H1 (cell line): ENCODE results near the gene PTGDR2. TPM values are rescaled to one million over a fixed set of nuclear protein-coding genes. Genes with fewer than 3 reads are reported as not detected.

Experiments used
- CTCF ChIA-PET: fragments of 300-600 bp; sonication (Branson Sonifier 250); formaldehyde crosslinking; loops from one replicate; lab custom pipeline; 2021; ENCODE audit not compliant: partially characterized antibody; lab: Charles Lee
- POLR2A ChIA-PET: fragments of 300-600 bp; sonication (Branson Sonifier 250); formaldehyde crosslinking; loops from one replicate; lab custom pipeline; 2021; ENCODE audit warnings: inconsistent platforms; ENCODE audit not compliant: partially characterized antibody; lab: Charles Lee
- DNase-seq, 2 experiments: peaks; one replicate each; pipeline versions ENCODE4 v3.0.0 to v3.0.0-alpha.2; 2010 to 2022; ENCODE audit warnings: low spot score in 2 of 2, low read depth in 1 of 2, mixed read lengths in 1 of 2
- FAIRE-seq: peaks from 2 replicates; lab custom pipeline; 2011; peaks lifted over from hg19 to GRCh38; lab: Jason Lieb, UNC
- H2AFZ ChIP-seq: 2 replicates; pipeline ENCODE4 v1.8.1; 2012; ENCODE audit warnings: low read length, inconsistent platforms
- H2AK5ac ChIP-seq: 2 replicates; pipeline ENCODE4 v1.6.1; 2013; ENCODE audit warnings: low read depth, low read length
- H2BK120ac ChIP-seq: replicated peaks from 2 replicates; pipeline ENCODE3; 2013; ENCODE audit warnings: low read depth, low read length, inconsistent platforms
- H2BK12ac ChIP-seq: 2 replicates; pipeline ENCODE4 v1.6.1; 2013; ENCODE audit warnings: low read depth, low read length
- H2BK15ac ChIP-seq: 2 replicates; pipeline ENCODE4 v1.6.1; 2013; ENCODE audit warnings: low read length
- H2BK20ac ChIP-seq: 2 replicates; pipeline ENCODE4 v1.6.1; 2013; ENCODE audit warnings: low read length
- H2BK5ac ChIP-seq: 2 replicates; pipeline ENCODE4 v1.6.1; 2013; ENCODE audit warnings: low read depth, low read length
- H3K14ac ChIP-seq: 2 replicates; pipeline ENCODE4 v1.6.1; 2013; ENCODE audit warnings: inconsistent platforms; ENCODE audit not compliant: insufficient read length
- H3K18ac ChIP-seq: 2 replicates; pipeline ENCODE4 v1.6.1; 2013; ENCODE audit warnings: low read length; ENCODE audit errors: extremely low read depth
- H3K23ac ChIP-seq: 2 replicates; pipeline ENCODE4 v1.6.1; 2013; ENCODE audit warnings: inconsistent platforms; ENCODE audit not compliant: insufficient read length
- H3K23me2 ChIP-seq: 2 replicates; pipeline ENCODE4 v1.6.1; 2013; ENCODE audit warnings: low read depth, low read length
- H3K27ac ChIP-seq: 2 replicates; pipeline ENCODE4 v1.6.1; 2011; ENCODE audit warnings: low read depth, low read length, inconsistent platforms
- H3K27me3 ChIP-seq, 4 experiments: replicated peaks in 1 of 4; 1 replicate in 1 of 4; 2 replicates in 3 of 4; pipeline versions ENCODE4 v1.6.1 to v1.8.1; 2011 to 2013; ENCODE audit warnings: low read length in 3 of 4, mild to moderate bottlenecking in 3 of 4, inconsistent platforms in 2 of 4, mixed read lengths in 2 of 4, moderate library complexity in 1 of 4; ENCODE audit not compliant: control insufficient read depth in 3 of 4, insufficient read depth in 3 of 4; ENCODE audit errors: extremely low read depth in 1 of 4
- H3K36me3 ChIP-seq, 4 experiments: 2 replicates each; pipeline versions ENCODE4 v1.6.1 to v1.8.1; 2011 to 2013; ENCODE audit warnings: mild to moderate bottlenecking in 4 of 4, low read length in 3 of 4, moderate library complexity in 2 of 4, control low read depth in 1 of 4, inconsistent platforms in 1 of 4; ENCODE audit not compliant: insufficient read depth in 4 of 4, control insufficient read depth in 2 of 4
- H3K4ac ChIP-seq: replicated peaks from 2 replicates; pipeline ENCODE3; 2013; ENCODE audit warnings: low read length, low read depth, mixed read lengths, inconsistent platforms; ENCODE audit not compliant: insufficient read length
- H3K4me1 ChIP-seq, 4 experiments: replicated peaks in 1 of 4; 1 replicate in 1 of 4; 2 replicates in 3 of 4; pipeline versions ENCODE4 v1.6.1 to v1.8.1; 2011 to 2013; ENCODE audit warnings: low read length in 3 of 4, inconsistent platforms in 2 of 4, mixed read lengths in 1 of 4; ENCODE audit not compliant: insufficient read depth in 4 of 4, control insufficient read depth in 3 of 4
- H3K4me2 ChIP-seq, 2 experiments: 2 replicates each; pipeline versions ENCODE4 v1.6.1 to v1.8.1; 2011 to 2013; ENCODE audit warnings: low read depth in 2 of 2, low read length in 2 of 2, control low read depth in 1 of 2, inconsistent platforms in 1 of 2, mild to moderate bottlenecking in 1 of 2; ENCODE audit not compliant: insufficient read depth in 1 of 2
- H3K4me3 ChIP-seq, 4 experiments: fragments of 200-600, 300-600 bp in 1 of 4; sonication (generic), shearing (Covaris generic), sonication (Bioruptor Twin) in 1 of 4; 2 replicates each; pipeline versions ENCODE4 v1.5.1 to v1.8.1; 2011 to 2016; ENCODE audit warnings: low read length in 4 of 4, low read depth in 3 of 4, control low read depth in 2 of 4, inconsistent platforms in 2 of 4, mild to moderate bottlenecking in 2 of 4, mixed read lengths in 1 of 4, moderate library complexity in 1 of 4; ENCODE audit not compliant: insufficient read depth in 2 of 4; ENCODE audit errors: extremely low read depth in 1 of 4
- H3K56ac ChIP-seq: replicated peaks from 2 replicates; pipeline ENCODE3; 2013; ENCODE audit warnings: low read depth, mild to moderate bottlenecking, mixed read lengths, low read length, inconsistent platforms; ENCODE audit not compliant: insufficient read length
- H3K79me1 ChIP-seq: 2 replicates; pipeline ENCODE4 v1.6.1; 2013; ENCODE audit warnings: low read depth, low read length, control low read depth
- H3K79me2 ChIP-seq, 2 experiments: 2 replicates each; pipeline versions ENCODE4 v1.6.1 to v1.8.1; 2012 to 2013; ENCODE audit warnings: low read length in 2 of 2, mild to moderate bottlenecking in 2 of 2, inconsistent platforms in 1 of 2; ENCODE audit not compliant: insufficient read depth in 2 of 2, control insufficient read depth in 1 of 2
- H3K9ac ChIP-seq, 4 experiments: replicated peaks in 1 of 4; 1 replicate in 1 of 4; 2 replicates in 3 of 4; pipeline versions ENCODE4 v1.6.1 to v1.8.1; 2011 to 2013; ENCODE audit warnings: low read depth in 3 of 4, low read length in 3 of 4, control low read depth in 2 of 4, mild to moderate bottlenecking in 2 of 4, moderate library complexity in 2 of 4, inconsistent platforms in 1 of 4; ENCODE audit errors: extremely low read depth in 1 of 4
- H3K9me3 ChIP-seq, 2 experiments: 2 replicates each; pipeline versions ENCODE4 v1.6.1 to v1.8.1; 2012 to 2013; ENCODE audit warnings: mild to moderate bottlenecking in 2 of 2, moderate library complexity in 2 of 2, control low read depth in 1 of 2, inconsistent platforms in 1 of 2, low read depth in 1 of 2, low read length in 1 of 2, mixed read lengths in 1 of 2; ENCODE audit not compliant: insufficient read depth in 2 of 2
- H4K20me1 ChIP-seq, 2 experiments: replicated peaks in 1 of 2; 2 replicates each; pipeline versions ENCODE3 to v1.8.1; 2011 to 2013; ENCODE audit warnings: inconsistent platforms in 2 of 2, low read length in 2 of 2, mild to moderate bottlenecking in 1 of 2; ENCODE audit not compliant: insufficient read depth in 2 of 2, control insufficient read depth in 1 of 2
- H4K5ac ChIP-seq: 2 replicates; pipeline ENCODE4 v1.6.1; 2013; ENCODE audit warnings: low read length, low read depth, mixed read lengths, inconsistent platforms; ENCODE audit not compliant: insufficient read length
- H4K8ac ChIP-seq: 2 replicates; pipeline ENCODE4 v1.8.0; 2013; ENCODE audit warnings: mild to moderate bottlenecking, moderate library complexity, low read length, inconsistent platforms; ENCODE audit not compliant: insufficient read depth; ENCODE audit errors: extremely low read depth
- H4K91ac ChIP-seq: replicated peaks from 2 replicates; pipeline ENCODE3; 2013; ENCODE audit warnings: low read length, mixed read lengths, inconsistent platforms; ENCODE audit not compliant: insufficient read length
- HDAC2 ChIP-seq, 2 experiments: fragments of 300-600 bp in 1 of 2; sonication (generic) in 1 of 2; IDR thresholded peaks; 2 replicates each; pipeline ENCODE4 v1.6.1; 2011 to 2012; ENCODE audit warnings: low read depth in 2 of 2, low read length in 2 of 2, mild to moderate bottlenecking in 2 of 2, moderate library complexity in 2 of 2, borderline replicate concordance in 1 of 2, inconsistent platforms in 1 of 2
- JUN ChIP-seq: IDR thresholded peaks from 2 replicates; pipeline ENCODE4 v1.6.1; 2011; ENCODE audit warnings: low read depth, mild to moderate bottlenecking, improper control_type of control experiment, low read length
- WGBS, 2 experiments: shearing (Covaris generic) in 1 of 2; methylation state at CpG; one replicate each; pipeline versions ENCODE4 v1.1.6 to v1.1.7; 2013 to 2015; ENCODE audit warnings: low lambda C conversion rate in 2 of 2, mixed read lengths in 2 of 2, inconsistent platforms in 1 of 2, low coverage in 1 of 2, missing lambda C conversion rate in 1 of 2; ENCODE audit not compliant: insufficient replicate concordance in 2 of 2, insufficient coverage in 1 of 2, insufficient read length in 1 of 2; ENCODE audit errors: extremely low coverage in 1 of 2, missing lambda C conversion rate in 1 of 2; 5-methylcytosine and 5-hydroxymethylcytosine counted together
- polyA plus RNA-seq, 7 experiments: library from polyadenylated mRNA; depleted of rRNA in 3 of 7; stranded (reverse) in 5 of 7; unstranded in 2 of 7; fragments of >200 nt in 5 of 7; fragments of 200-250 nt in 2 of 7; gene quantifications; 1 replicate in 5 of 7; 2 replicates in 1 of 7; 4 replicates in 1 of 7; pipeline versions ENCODE4 v1.2.1 to v1.2.3, GENCODE V29; 2011 to 2013; ENCODE audit warnings: missing spikeins in 2 of 7, mixed read lengths in 2 of 7
- total RNA-seq: library from RNA; stranded (reverse); fragmentation: NEBNext Ultra II Directional; extraction: Animal tissue kit (Norgen Biotek cat#: 25700); gene quantifications from 2 replicates; pipeline ENCODE4 v1.2.1, GENCODE V29; 2021

The PTGDR2 gene
- total and polyA plus RNA-seq, 2 of the 8 experiments (the other 6 are each of a cell fraction or from before 2014, with no cell fraction given) = 0.20 TPM; not detected in 1

- Histone ChIP-seq H3K4me2 (peak overlapping the region in 1 of 2 experiments; percentile 99; a peak in 1 of 4 replicates), H2BK120ac (no peak overlapping the region), H2AK5ac (no peak overlapping the region), H2BK12ac (no peak overlapping the region), H3K9me3 (no peaks in the 10 kb centered on the region), H2BK5ac (no peak overlapping the region), H3K27me3 (no peaks in the 10 kb centered on the region), H4K8ac (no peak overlapping the region), H3K18ac (no peak overlapping the region), H3K36me3 (peaks cover 8 to 24% (median 11%) of the 10 kb centered on the region in 4 experiments), H3K23ac (no peak overlapping the region), H3K4me1 (peaks cover 0 to 21% (median 7%) of the 10 kb centered on the region in 4 experiments; a peak in 6 of 7 replicates), H3K4ac (no peak overlapping the region), H3K4me3 (no peak overlapping the region), H4K20me1 (peaks cover 2 to 11% of the 10 kb centered on the region in 2 experiments), H3K9ac (no peak overlapping the region), H3K79me1 (peaks cover 6% of the 10 kb centered on the region), H3K14ac (no peak overlapping the region), H3K23me2 (peaks cover 11% of the 10 kb centered on the region; the same call in 1 of the 2 replicates), H4K91ac (no peak overlapping the region), H2BK20ac (no peak overlapping the region), H2BK15ac (no peak overlapping the region), H2AFZ (no peak overlapping the region), H3K56ac (no peak overlapping the region), H3K27ac (no peak overlapping the region), H3K79me2 (peaks cover 19 to 41% of the 10 kb centered on the region in 2 experiments), H4K5ac (no peak overlapping the region)
- ChIA-PET POLR2A (no interaction called here), CTCF (interaction anchor here (1.0 to 9.1 kb wide), 6 partner anchors 8 to 139 kb away, joined by 3 to 78 read pairs (median 4); partner anchors contain the start of gene ZP1)
- DNase-seq = no peak
- 95% methylated on average over 8 of the region's 8 CpGs; no CpG with 5 or more reads in 1 of the 2 experiments for WGBS, 2 experiments
- FAIRE-seq = no peak
- no peak for TF ChIP-seq JUN
- no peak for TF ChIP-seq HDAC2 (IDR thresholded peaks at IDR 0.05; ENCODE audit: borderline replicate concordance in 1 of 2, low read depth in 2 of 2, low read length in 2 of 2)
Observed at GRCh38 chr11:60845338-60845737, 10.4 kb downstream of the PTGDR2 start.
